Activated naive CD8-positive, alpha-beta T cell treated with anti-CD3 and anti-CD28 coated beads, Interleukin-2, amount 50 U/mL, for 16 hours (primary cell): Measurements from ENCODE around the gene DNAJA1.
"Not testable (repeated sequence)": the region's sequence is repeated elsewhere in the genome, so short reads cannot be mapped to it uniquely, and the experiment has no call there.

Source experiments
- DNase-seq: peaks from one replicate; pipeline ENCODE4 v3.0.0-alpha.2; 2020; ENCODE audit warnings: low read depth, low spot score

The DNAJA1 gene

DNA sequence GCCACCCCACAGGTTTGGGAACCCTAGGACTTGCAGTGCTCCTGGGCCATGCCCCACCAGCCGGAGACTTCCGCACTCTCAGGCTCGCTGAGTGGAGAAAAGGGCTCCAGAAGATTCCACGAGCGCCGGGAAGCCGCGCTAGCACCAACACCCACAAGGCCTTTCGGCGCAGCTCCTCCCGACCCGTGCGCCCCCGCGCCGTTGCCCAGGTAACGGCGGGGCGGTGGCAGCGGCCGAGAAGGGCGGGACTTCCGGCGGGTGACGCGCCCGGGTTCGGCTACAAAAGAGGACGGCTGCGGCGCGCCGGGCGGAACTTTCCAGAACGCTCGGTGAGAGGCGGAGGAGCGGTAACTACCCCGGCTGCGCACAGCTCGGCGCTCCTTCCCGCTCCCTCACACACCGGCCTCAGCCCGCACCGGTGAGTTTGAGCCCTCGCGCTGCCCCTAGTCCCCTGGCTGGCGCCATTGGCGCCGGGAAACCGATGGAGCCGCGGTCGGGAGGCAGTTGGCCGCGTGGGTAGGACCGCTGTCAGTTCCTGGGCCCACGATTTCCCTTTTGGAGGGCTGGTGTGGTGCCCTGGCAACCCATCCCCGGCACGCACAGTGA, at the start of gene DNAJA1:
DNAJA1 (plus strand) TSS at position 308 of the 606 bp plus-strand sequence. CDS start 1,212 bp downstream, outside the sequence.
- DNase-seq = peak; percentile 84

DNA sequence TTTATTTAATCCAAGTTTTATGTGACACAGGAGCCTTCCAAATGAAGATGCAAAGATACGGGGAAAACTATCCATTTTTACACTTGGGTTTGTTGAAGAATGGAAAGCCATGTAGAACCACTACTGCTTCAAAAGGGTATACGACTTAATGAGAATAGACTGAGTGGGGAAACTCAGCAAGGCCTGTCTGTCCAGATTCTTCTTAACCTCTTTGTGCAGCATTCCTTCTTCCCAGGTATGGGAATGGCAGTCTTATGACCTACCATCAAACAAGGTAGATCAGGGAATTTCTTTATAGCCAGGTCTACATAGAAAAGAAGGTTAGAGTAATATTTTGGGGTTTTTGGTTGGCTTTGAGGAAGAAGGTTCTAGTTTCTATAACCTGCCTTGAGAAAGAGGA, 47.0 kb upstream of the DNAJA1 start:
- DNase-seq = no peak

DNA sequence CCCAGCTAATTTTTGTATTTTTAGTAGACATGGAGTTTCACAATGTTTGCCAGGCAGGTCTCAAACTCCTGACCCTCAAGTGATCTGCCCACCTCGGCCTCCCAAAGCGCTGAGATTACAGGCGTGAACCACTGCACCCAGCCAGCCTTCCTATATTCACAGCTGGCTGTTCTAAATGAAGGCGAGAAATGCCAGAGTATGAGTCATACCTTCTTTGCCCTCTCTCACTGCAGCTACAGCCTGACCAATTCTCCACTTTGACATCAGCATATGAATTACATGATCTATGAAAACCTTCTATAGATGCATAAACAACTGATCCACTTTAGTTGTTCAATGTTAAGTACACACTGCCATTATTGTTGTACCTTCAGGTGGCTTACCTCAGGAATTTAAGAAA, 38.1 kb upstream of the DNAJA1 start:
- no peak for DNase-seq

DNA sequence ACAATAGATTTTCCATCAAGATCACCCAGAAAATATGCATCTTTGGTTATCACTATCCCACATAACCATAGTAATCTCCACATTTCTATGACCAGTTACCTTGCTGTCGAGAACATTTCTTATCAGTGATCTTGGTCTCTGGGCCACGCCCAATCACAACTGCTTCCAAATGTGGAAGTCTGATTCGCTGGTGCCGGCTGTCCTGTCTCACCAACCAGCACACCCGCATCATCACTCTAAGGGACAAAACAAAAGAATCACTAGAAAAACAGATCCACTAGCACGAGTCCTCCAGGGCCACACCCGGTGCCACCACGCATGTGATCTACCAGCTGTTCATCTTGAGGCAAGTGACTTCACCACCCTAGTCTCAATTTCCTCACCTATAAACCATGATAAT, 35.4 kb upstream of the DNAJA1 start:
- DNase-seq = no peak

GRCh38 chr9:32991897-32992594, 33.0 kb upstream of the DNAJA1 start:
- no peak for DNase-seq

DNA sequence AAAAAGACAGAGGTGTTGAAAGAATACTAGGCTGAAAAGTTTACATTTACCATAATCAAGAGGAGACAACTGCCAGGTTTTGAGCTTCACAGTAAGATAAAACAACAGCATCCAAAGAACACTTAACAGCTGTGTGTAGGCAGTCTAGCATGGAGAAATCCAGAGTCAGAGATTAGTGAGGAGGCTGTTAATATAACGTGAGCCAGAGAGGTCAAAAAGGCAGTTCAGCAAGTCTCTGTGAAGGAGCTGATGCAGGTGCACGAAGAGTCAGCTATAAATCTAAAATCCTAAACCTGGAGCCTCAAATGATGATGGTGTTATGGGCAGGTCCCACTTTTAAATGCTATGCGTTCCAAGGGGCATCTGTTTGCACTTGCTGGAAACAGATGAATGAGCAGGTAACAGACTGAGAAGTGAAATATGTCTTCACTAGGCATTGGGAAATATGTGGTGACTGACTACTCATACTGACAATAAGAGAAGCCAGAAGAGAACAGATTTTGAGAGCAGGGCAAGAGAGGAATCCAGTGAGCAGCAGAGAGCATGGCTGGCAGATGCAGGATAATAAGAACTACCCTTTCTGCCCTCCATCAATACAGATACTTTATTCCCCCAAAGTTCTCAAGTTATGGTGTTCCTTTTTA, 32.4 kb upstream of the DNAJA1 start:
- DNase-seq = no peak

DNA sequence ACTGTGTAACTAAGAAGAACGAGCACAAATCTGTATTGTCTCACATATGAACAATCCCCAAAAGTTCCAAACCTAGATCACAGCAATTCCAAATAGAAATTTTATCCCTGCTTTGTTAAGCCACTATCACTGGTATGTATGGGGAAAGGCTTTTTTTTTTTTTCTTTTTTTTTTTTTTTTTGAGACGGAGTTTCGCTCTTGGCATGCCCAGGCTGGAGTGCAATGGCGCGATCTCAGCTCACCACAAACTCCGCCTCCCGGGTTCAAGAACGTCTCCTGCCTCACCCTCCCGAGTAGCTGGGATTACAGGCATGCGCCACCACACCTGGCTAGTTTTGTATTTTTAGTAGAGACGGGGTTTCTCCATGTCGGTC, 24.4 kb upstream of the DNAJA1 start:
- not testable (repeated sequence) for DNase-seq

DNA sequence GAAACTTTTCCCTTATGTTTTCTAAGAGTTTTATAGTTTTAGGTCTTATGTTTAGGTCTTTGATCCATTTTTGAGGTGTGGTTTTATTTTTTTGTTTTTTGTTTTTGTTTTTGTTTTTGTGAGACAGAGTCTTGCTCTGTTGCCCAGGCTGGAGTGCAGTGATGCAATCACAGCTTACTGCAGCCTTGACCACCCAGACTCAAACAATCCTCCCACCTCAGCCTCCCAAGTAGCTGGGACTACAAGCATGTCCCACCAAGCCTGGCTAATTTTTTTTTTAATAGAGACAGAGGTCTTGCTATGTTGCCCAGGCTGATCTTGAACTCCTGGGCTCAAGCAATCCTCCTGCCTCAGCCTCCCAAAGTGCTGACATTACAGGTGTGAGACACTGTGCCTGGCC, 19.7 kb upstream of the DNAJA1 start:
- DNase-seq = not testable (repeated sequence)

DNA sequence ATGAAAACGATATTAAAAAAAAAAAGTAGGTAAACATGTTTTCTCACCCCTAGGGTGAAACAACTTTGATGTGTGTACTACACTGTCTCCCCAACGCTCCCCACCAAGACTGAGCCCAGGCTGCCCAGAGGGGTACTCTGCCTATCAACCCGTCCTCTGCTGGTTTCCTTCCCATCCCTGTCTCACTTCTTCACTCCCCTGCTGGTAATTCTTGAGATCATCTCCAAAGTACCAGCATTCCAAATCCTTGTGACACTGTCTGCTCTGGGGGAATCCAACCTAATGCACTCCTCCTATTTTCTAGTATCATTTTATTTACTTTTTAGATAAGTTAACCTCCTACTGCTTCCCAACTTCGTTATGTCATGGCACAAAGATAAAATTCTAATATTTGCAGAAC, 17.3 kb upstream of the DNAJA1 start:
- DNase-seq = no peak

GRCh38 chr9:33011831-33012230, 13.2 kb upstream of the DNAJA1 start:
- no peak for DNase-seq

GRCh38 chr9:33012328-33013069, 12.6 kb upstream of the DNAJA1 start:
- no peak for DNase-seq

- no peak for DNase-seq
Measured at GRCh38 chr9:33013962-33014664, 11.0 kb upstream of the DNAJA1 start.

DNA sequence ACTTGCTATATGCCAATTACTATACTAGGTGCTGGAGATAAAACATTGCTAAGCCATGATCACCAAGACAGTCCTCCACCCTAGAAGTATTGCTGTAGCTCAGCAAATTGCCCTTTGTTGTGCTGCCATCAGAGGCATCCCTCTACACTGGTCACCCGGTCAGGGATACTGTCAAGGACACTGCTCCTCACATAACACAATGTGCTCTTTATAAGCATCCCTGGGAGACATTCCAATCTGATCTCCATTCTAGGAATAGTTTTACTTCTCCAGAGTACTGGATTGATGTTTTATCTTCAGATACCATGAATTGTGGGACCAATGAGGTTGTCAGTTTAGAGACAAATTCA, 10.4 kb upstream of the DNAJA1 start:
- no peak for DNase-seq

DNA sequence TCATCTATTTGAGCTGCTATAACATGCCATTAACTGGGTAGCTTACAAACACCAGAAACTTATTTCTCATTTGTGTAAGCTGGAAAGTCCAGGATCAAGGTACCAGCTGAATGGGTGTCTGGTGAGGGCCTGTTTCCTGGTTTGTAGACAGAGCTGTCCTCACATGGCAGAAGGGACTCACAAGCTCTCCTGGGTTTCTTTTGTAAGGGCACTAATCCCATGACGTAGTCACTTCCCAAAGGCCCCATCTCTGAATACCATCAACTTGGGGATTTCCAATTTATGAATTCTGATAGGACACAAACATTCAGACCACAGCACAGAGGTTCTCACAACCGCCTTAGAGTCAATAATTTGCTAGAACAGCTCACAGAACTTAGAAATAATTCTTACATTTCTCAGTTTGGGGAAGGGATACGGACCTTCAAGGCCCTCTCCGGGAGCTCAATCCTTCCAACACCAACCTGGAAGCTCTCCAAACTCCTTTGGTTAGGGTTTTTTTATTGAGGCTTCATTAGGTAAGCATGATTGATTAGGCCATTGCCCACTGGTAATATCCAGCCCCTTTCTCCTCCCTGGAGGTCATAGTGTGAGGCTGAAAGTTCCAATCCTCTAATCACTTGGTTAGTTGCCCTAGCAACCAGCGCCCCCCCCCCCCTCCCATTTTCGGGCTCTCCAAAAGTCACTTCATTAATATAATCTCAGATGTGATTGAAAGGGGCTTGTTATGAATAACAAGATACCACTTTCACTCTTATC, 7.6 kb upstream of the DNAJA1 start:
- no peak for DNase-seq

DNA sequence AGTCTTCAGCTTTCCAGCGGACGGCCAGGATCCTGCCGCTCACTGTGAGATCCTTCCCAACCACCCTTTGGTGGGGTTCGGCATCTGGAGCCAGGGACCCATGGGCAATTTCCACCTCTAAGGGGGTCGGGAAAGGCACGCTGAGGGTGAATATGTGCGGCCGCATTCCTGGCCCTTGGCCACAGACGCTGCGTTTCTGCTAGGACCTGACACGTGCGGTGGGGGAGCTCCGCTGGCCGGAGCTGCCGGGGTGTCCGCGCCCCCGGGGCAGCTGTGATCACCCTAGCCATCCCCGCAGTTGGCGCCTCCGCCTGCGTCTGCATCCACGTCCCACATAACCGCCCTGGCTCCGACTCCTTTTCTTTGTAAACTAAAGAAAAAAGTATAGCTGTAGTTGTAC, 5.3 kb upstream of the DNAJA1 start:
- no peak for DNase-seq

GRCh38 chr9:33022303-33022702, 2.8 kb upstream of the DNAJA1 start:
- no peak for DNase-seq

GRCh38 chr9:33022755-33023154, 2.3 kb upstream of the DNAJA1 start:
- DNase-seq = no peak

DNA sequence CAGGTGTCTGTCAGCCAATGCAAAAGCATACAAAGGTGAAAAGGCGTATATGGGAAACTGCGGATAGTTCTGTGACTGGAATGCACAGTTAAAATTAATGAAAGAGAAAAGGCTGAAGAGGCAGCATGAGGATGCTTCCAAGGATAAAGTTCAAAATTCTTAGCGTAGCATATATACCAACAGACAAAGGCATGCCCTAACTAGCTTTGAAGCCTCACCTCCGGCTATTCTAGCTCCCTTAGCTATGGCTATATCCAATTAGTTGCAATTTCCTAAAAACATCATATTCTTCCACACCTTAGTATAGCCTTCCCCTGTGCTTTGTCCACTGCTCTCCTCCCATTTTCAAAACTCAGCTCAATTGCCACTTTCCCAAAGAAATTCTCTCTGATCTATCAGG, 1.4 kb upstream of the DNAJA1 start:
- no peak for DNase-seq

DNA sequence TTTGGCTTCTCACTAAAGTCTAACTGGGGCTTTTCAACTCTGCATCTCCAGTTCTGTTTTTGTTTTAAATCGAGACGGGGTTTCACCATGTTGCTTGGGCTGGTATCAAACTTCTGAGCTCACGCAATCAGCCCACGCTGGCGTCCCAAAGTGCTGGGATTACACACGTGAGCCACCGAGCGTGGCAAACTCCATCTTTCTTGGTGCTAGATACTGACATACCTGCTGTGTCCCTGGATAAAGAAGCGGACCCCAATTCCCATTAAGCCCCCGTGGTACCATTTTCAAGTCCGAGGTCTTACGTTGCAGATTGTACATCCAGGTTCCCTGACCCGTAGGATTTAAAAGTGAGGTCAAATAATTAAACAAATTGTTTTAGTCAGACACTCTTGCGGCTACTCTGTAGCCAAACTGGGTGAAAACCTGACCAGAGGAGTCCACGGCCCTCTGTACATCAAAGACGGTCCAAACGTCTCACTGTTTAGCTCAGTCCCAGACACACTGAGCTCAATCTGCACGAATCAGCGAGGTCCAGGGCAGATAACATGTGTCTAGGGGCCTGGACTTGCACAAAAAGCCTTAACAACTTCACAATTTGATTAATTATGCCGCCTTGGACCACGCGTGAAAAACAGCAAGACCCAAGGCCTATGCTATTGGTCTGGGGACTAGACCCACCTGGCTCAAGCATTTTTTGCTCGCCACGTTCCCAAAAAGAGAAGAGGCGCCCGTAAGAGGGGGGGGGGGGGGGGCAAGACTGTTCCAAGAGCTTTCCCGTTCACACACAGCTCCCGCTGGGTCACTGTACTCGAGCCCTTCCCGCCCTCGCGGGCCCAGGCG, 727 bp upstream of the DNAJA1 start:
- no peak for DNase-seq
